CD4-positive, alpha-beta T cell treated with Interferon alpha-2 for 1 hour (primary cell): Measurements from ENCODE around the gene SLC11A2.
A peak's percentile ranks its signal among the peaks of the same experiment; 100 is the strongest.

Source experiments
- DNase-seq, 2 donors: peaks; one replicate each; pipeline ENCODE4 v3.0.0-alpha.2; 2020 to 2022

Gene SLC11A2

DNA sequence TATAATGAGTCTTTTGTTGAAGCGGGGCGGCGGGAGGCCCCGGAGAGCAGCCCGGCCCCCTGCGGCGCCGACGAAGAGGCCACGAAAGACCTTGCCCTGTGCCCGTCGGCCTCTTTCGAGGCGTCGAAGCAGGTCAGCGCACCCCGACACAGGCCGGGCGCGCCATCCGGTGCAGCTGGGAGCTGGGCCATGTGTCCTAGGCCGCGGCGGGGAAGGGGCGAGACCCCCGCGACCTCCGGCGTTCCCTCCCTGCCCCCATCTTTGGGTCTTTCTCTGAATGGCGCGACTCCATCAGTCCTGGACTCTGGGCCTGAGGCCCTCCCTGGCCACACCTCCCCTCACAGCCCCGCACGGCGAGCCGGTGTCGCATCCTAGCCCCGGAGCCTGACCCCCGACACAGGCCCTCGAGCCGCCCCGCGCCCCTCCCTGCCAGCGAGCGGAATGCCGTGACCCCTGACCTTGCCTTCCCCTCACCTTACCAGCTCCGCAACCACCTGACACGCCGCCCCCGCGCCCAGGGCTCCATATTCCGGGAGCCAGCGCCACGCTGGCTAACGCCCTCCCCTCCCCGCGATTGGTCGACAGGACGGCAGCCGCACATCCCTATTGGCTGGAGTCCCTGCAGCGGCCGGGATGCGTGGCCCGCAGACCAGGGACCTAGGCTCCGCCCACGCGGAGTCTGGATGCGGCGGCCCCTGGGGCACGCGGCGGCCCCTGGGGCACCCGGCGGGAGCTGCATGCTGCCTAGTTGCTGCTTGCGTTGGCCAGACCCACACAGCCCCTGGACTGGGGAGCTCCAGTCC lies at the start of gene SLC11A2:
Gene SLC11A2, minus strand, starts transcription at position 549 of the 803 bp plus-strand sequence. CDS start 15,656 bp downstream, outside the sequence.
- peak; percentile 90 to 93 for DNase-seq

DNA sequence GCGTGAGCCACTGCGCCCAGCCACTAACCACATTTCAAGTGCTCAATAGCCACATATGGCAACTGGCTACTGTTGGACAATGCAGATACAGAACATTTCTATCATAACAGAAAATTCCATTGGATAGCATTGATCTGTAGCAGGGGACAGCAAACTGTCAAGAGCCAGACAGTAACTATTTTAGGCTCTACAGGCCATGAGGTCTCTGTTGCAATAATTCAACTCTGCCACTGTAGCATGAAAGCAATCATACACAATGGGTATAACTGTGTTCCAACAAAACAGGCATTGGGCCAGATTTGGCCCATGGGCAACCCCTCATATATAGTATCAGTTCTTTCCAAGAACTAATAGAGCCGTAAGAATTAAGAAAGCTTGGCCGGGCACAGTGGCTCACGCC lies 49.2 kb upstream of the SLC11A2 start:
- DNase-seq: no peak

DNA sequence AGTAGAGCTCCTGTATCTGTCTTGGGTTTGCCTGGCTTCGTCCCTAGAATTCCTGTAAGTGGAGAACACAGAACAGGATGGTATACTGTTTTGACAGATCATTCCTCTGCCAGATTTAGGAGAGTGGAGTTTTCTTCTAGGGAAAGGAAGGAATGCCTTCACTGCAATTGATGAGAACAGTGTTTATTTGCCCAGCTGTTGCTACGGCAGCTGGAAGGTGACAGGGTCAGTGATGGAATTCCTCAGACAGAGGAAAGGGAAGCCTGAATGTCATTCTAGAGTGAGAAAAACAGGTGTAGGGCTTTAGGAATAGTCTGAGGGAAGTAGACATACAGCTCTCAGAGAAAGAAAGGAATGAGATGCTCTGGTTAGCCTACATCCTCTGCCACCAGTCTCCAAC lies 45.5 kb upstream of the SLC11A2 start:
- no peak for DNase-seq

DNA sequence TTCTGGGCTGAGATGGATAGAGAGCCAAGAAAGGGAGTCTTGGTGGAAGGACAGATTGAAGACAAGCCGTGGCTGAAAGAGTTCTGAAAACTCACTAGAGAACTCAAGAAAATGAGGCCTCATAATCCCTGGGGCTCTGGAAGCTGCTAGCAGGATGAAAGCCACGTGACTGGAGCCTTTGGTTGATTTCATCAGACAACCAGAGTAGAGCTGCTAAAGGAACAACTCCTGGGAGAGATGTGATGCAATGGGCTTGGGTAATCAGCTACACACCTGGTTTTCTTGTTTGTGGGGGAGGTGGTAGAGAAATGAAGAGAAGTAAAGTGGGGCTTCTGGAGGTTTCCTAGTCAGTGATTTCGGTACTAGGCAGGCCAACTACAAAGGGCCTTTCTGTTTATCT lies 43.8 kb upstream of the SLC11A2 start:
- no peak for DNase-seq

DNA sequence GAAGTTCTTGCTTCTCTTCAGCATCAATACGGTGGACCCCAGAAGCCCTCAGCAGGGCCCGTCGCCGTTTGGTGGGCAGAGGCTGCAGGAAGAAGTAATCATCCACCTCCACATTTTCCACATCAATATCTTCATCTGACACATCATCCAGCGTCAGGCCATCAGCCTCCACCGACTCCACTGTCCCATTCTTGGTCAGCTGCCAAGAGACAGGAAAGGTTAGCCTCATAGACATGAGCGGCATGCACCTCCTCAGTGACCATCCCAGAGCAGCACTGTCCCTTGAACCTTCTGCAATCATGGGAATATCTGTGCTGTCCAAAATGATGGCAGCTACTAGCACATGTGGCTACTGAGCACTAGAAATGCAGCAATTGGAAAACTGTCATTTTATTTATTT lies 41.6 kb upstream of the SLC11A2 start:
- DNase-seq: no peak

DNA sequence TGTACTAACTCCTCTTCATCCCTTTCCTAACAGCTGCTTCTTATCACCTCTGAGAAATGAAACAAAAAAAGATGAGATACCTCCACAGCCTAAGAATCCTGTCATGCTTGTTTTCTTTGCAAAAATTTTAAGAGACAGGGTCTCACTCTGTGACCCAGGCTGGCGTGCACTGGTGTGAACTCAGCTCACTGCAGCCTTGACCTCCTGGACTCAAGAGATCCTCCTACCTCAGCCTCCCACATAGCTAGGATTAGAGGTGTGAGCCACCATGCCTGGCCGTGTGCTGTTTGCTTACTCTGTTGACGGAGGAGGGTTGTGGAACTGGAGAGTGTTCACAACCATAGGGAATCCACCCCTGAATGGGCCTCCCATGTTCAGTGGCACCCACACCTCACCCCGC lies 41.0 kb upstream of the SLC11A2 start:
- DNase-seq: no peak

DNA sequence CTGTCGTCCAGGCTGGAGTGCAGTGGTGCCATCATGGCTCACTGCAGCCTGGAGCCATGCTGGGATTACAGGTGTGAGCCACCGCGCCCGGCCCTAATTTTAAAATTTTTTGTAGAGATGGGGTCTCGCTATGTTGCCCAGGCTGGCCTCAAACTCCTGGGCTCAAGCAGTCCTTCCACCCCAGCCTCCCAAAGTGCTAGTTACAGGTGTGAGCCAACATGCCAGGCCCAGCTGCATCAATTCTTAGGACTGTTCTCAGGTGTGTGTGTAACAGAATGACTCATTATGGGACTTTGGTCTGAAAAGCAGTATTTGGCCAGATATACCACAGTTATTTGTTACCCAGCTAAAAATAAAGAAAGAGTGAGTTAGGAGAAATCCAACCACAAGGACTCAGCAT lies 39.3 kb upstream of the SLC11A2 start:
- no peak for DNase-seq

DNA sequence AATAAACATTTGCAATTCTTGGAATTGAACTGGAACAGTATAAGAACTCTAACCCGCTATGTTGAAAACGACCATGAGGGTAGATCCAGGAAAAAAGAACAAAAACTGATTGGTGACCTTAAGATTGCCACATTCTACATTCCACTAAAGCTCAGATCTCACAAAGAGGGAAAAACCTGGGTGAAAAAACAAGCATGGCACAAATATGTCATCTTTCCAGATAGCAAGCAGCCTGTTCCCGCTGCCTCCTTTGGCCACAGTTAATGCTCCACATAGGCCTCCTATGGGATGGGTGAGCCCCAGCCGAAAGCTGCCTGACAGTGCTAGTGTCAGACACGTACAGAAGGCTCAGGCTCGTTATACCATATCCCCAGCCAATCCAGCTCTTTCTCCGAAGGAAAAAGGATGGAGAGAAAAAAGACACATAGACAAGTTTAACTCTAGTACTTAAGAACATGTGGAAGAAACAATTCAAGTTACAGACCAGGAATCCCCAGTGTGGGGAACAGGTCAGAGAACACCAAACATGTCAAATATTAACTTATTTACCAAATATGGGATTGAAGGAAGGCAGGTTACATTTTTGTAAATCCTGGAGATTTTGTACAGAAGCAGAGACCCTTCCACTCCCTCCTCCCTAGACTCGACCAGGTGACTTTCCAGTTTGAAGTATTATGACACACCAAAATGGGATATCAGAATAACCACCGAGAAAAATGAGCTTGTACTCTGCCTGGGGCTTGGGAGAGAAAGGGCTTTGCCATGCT lies 36.6 kb upstream of the SLC11A2 start:
- DNase-seq: no peak

DNA sequence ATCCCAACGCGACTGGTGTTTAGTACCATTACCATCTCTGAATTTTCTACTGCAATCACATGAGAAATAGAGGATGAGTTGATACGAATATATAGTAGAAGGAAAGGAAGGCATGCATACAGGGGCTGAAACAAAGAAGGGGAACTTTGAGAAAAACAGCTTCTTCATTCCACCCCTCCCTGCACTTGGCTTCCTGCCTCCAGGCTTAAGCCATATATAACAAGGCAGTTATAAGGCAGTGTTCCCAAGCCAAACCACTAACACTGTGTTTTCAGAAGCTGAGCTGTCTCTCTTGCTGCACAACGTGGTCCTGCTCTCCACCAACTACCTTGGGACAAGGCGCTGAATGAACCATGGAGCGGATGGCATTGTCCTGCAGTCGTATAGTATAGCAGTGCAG lies 32.9 kb upstream of the SLC11A2 start:
- no peak for DNase-seq

DNA sequence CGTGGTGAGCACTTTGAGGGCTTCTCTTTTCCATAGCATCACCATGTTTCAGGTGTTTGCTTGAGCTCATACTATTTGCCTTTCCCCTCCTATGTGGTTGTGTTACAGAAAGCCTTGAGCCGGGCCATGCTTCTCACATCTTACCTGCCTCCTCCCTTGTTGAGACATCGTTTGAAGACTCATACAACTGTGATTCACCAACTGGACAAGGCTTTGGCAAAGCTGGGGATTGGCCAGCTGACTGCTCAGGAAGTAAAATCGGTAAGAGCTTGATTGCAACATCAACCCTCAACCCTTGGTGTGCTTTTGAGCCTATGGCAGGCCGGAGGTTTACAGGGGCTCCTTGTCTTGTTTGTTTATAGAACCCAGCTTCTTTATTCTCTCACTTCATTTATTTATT lies 30.1 kb upstream of the SLC11A2 start:
- DNase-seq: peak in 1 of 2 donors; percentile 2

DNA sequence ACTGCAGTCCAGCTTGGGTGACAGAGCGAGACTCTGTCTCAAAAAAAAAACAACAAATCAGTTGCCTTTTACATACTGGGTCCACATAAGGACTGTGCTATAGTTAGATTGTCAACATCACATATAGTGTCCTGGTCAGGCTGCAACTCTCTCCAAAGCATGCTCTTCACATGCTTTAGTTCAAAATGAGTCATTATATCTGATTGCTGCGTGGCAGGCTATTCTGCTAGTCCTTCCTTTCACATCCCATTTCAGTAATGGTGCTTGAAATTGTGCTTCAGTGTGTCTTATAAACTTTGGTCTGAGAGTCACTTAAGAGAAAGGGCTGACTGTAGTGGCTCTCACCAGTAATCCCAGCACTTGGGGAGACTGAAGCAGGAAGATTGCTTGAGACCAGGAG lies 28.9 kb upstream of the SLC11A2 start:
- DNase-seq: no peak

DNA sequence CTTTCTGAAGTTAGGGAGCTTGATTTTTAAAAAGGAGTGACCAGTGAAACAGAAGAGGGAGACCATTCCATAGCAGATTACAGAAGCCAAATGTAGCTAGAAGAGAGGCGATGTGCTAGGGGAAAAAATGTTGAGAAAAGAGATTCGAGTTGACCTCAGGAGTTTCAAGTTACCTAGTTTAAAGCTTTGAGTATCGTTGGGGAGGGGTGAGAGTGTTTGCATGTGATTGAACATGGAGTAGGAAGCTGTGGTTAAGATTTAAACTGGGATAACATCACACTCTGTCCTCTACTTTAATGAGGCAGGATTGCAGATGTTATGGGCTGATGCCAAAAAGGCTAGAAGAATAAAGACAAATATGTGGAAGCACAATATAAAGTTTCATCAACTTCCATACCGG lies 25.6 kb upstream of the SLC11A2 start:
- DNase-seq: no peak

DNA sequence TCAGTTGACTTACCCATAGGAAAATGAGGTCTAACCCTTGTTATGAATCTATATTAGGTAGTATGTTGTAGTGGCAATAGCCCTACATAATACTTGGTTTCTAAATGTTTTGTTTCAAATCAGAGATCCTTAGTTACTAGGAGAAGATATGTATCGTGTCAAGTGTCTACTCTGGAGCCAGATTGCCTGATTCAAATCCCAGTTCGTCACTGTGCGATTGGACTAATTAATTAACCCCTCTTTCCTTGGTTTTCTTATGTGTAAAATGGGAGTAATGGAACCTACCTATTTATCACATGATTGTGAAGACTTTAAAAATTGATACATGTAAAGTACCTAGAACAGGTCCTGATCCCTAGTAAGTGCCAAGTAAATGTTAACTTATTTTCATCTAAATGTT lies 23.3 kb upstream of the SLC11A2 start:
- DNase-seq: no peak

DNA sequence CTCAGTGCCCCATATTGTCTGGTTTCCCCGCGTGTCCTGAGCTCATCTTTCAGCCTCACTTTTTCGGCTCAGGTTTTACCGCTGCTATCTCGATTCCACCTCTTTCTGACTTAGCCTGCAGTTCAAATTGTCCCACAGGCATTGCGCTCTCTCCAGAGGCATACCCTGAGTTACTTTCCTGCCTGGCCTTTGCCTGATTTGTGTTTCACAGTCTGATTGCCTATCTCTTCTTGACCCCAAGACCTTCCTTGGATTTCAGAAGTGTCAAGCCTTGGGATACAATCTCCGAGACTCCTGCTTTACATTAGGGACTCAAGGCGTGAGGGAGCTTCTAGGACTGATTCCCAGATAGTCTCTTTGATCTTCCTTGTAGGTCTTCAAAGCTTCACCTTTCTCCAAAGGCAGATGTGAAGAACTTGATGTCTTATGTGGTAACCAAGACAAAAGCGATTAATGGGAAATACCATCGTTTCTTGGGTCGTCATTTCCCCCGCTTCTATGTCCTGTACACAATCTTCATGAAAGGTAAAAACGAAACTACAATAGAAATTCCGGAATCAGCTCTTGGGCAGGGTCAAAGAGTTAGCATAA lies 22.6 kb upstream of the SLC11A2 start:
- DNase-seq: peak; percentile 41 to 71

DNA sequence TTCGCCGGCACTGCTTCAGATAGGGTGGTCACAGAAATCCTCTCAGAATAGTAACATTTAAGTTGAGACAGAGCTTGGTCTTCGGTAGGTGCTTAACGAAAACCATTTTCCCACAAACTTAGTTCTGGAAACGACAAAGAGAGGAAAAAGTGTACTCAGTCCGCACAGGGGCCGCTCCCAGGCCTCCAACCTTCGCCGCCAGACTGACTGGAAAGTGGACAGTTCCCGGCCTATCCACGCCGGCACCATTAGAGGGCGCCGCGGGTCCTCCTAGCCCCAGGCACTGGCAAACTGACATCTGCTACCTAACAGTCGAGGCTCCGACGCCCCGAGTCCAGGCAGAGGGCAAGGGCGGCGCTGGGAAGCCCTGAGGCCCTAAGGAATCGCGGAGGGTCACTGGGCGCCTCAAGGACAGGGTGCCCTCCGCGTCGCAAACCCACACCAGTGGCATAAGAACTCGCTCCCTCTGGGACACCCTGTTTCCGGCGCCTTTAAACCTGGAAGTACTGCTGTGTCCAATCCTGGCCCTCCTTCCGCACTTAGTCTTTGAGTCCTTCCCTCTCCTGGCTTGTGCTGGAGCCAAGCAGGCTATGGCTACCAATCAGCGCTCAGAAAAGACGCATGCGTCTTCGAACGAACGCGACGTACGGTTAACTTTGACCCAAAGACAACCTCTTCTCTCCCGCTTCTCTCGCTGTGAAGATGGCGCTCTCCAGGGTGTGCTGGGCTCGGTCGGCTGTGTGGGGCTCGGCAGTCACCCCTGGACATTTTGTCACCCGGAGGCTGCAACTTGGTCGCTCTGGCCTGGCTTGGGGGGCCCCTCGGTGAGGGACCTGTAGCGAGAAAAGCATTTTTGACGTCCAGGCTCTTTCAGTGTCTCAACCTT lies 21.7 kb upstream of the SLC11A2 start, which contains the start of gene LETMD1:
Gene LETMD1, plus strand, starts transcription at position 673 of the 886 bp plus-strand sequence. Its CDS starts 30 bp downstream, at position 703.
- DNase-seq: peak; percentile 95 to 96

DNA sequence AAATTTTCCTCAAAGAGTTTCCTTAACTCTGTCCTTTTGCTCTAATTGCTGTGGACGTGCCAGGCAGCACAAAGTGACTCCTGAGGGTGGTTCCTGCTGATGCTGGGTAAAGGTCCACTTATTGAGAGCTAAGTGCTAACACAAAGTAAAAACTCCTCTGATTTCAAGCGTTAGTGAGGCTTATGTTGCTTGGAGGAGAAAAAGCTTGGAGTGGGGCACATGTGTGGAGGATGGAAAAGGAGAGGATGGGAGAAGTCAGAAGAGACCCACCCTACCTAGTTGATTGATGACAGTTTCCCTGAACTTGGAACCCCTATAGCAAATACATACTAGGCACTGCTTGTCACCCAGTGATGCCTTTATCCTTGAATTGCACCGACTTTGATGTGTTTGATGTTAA lies 10.1 kb upstream of the SLC11A2 start:
- DNase-seq: no peak

DNA sequence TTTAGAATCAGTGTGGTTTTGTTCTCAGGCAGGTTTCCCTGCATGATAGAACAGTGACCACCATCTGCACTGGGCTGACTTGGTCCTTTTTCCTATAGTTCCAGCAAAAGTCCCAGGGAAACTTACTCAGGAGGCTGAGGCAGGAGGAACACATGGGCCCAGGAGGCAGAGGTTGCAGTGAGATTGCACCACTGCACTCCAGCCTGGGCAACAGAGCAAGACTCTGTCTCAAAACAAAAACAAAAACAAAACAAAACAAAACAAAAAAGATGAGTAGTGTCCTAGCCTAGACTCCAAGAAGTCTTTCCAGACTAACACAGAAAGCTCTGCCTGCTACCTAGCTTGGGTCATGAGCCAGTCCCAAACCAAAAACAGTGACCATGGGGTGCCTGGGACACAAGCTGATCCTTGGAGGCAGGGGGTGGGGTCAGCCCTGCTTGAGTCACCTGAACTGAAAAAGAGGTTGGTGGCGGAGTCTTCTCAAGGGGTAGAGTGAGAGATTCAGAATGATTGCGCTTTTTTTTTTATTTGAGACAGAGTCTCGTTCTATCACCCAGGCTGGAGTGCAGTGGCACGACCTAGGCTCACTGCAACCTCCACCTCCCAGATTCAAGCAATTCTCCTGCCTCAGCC lies 7.4 kb upstream of the SLC11A2 start:
- DNase-seq: no peak

DNA sequence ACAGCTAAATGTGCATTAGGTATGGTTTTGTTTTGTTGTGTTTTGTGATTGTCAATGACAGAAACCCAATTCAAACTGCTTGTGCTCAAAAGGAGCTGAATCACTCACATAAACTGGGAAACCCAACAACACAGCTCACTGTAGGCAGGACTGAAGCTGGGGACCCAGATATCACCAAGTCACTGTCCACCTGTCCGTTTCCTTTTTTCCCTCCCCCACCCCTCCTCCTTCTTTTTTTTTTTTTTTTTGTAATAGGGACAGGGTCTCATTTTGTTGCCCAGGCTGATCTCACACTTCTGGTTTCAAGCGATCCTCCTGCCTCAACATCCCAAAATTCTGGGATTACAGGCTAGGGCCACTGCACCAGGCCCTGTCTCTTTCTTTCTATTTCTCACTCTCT lies 6.9 kb upstream of the SLC11A2 start:
- no peak for DNase-seq

DNA sequence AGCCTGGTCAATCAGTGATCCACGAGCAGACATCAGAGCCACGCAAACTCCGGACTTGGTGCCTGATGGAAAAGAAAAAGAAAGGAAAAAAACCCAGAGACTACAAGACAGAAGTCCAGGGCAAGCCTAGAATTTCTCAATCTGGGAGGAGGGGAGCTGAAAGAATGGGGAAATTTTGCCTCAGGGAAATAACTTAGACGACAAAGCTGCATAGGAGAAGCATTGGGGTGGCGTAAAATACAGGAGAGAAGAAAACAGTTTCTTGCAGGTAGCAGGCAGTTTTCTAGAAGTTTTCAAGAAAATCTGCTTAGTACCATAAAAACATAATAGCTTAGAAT lies 2.6 kb upstream of the SLC11A2 start:
- no peak for DNase-seq

DNA sequence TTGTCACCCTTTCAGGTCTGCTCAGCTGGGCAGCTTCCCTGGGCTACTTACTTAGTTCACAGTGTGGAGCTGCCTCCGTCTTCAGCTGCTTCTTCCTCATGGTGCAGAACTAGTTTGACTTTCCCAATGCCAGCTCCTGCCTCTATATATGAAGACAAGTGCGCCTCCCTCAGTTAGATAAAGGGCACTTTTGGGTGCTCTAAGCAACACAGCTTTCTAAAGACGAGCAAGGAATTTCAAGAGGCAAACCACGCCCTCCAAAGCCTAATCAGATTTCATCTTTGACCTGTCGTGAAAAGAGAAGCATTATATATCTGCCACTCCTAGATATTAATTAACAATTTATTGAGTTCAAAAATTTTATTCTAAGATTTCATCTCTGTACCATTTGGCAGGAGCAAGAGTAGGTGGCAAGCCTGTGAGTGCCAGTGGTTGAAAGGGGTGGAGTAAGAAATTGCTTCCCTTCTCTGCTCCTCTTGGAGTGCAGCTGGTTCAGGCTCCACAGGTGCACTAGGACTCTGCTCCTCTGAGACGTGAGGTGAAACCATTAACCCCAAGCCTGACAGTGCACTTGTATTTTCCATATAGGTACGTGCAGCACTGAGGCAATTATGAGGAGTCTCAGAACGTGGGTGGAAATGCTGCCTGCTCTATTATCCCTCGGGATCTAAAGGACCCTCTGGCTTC lies 2.1 kb upstream of the SLC11A2 start:
- peak; percentile 18 to 42 for DNase-seq

DNA sequence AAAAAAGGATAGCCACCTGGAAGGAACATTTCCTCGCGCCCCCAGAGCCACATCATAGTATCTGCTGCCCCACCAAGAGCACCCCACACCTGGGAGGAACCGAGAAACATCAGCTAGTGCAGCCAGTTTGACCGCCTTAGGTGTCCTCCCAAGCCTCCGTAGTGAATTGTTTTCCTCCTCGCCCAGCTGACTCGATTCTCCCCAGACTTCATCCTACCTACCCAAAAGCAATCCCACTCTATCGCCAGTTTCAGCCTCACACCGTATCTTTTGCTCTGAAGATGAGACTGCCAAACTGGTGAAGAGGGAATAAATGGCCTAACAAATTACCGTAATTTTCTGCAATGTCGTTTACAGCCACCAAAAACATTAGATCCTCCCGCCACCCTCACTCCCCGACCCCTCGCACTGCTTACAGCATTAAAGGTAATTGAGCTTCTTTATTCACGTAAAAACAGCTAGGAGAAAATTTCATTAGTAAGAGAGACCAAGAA lies 1.2 kb upstream of the SLC11A2 start:
- DNase-seq: no peak
